Measurements from ENCODE around the gene CEP89.

DNA sequence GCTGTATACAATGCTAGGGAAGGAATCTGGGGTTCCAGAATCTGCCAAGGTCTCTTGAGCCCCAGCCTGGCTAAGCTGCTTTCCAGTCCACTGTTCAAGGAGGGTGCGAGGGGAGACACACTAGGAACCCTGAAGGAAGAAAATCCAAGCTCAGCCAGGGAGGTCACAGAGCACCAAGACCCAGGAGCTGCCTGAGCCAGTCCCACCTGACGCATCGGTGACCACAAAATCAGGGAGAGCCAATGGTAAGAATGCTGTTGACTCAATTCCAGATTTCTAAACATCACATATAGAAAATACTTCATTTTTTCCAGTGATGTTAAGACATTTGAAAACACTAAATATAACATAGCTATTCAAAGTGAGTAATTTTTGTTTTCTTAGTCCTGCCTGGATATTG lies 50.1 kb downstream of the CEP89 start:
- TF ChIP-seq CTCF (IDR thresholded peaks at IDR 0.05; ENCODE audit: low read length) (no peak), EZH2 (IDR thresholded peaks at IDR 0.05; ENCODE audit: borderline replicate concordance, low read length) (no peak)
